ENCODE measurements around the gene XRN2.

DNA sequence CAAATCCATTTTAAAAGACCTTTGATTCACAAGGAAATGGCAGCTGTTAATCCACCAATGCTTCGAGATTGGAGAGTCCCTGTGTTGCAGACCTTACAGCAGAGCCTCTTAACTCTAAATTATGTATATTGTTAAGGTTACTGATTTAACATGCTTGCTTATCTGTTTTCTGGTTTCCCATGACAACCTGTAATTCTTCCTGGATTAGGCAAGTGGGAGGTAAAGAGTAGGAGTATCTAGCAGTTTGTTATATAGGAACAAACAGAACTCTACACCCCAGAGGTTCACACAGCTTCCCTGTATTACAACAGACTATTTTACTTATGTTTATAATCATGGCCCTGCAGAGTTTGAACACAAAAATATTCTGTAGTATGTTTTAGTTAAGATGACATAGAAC, 54.7 kb downstream of the XRN2 start:
- no peak for TF ChIP-seq TEAD4 (IDR thresholded peaks at IDR 0.05)
- no peak for TF ChIP-seq NFIC (IDR thresholded peaks at IDR 0.05)
- TF ChIP-seq, protein P1, sequence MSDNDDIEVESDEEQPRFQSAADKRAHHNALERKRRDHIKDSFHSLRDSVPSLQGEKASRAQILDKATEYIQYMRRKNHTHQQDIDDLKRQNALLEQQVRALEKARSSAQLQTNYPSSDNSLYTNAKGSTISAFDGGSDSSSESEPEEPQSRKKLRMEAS (IDR thresholded peaks at IDR 0.05) = no peak
- no peak for TF ChIP-seq EP300 (IDR thresholded peaks at IDR 0.05; ENCODE audit: borderline replicate concordance)

All from Ishikawa (cell line).